ENCODE data around the gene COPA. TPM values are rescaled to one million over a fixed set of nuclear protein-coding genes. Genes with fewer than 3 reads are reported as not detected.

COPA gene
- total and polyA plus RNA-seq, 2 donors (not counting 3 experiments of a cell fraction or from before 2014, with no cell fraction given), result 127 to 185 TPM

DNA sequence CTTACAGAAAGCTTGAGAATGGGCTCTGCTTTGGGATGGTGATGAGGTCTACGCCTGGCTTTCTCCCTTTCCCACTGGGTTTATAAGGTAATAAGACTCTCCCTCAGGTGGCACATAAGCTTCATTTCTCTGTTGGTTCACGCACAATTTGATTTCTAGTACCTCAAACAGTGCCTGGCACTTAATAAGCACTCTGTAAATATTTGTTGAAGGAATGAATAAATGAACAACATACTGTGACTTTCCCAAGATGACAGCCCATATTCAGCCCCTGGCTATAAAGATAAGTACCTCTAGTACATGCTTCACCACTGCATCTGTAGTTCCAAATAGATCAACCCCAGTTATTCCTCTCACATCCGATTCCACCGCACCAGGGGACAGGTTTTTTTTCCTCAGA, 17.8 kb downstream of the COPA start:
- H3K27me3 ChIP-seq (ENCODE audit: control insufficient read depth in 2 of 2, insufficient read depth in 2 of 2, low read length in 2 of 2), result no peaks in the 10 kb centered on the region
- H3K36me3 ChIP-seq (ENCODE audit: control insufficient read depth in 2 of 2, extremely low read depth in 1 of 2, insufficient read depth in 2 of 2, low read length in 2 of 2), result peaks cover 7 to 25% of the 10 kb centered on the region in 2 experiments
- H3K9ac ChIP-seq (replicated peaks; ENCODE audit: extremely low read depth, insufficient read depth, low read length), result no peak overlapping the region
- no peaks in the 10 kb centered on the region for H3K9me1 ChIP-seq (replicated peaks; ENCODE audit: control insufficient read depth, extremely low read depth, insufficient read depth, low read length)
- BruUV-seq (replicated peaks), result no TSS peak
- H3K27ac ChIP-seq (ENCODE audit: insufficient read depth, low read depth, low read length), result no peak overlapping the region
- no peaks in the 10 kb centered on the region for H4K20me1 ChIP-seq (replicated peaks; ENCODE audit: control insufficient read depth, extremely low read depth, insufficient read depth, low read length)
- POLR2A ChIA-PET, result no interaction called here
- FAIRE-seq, result no peak
- no peaks in the 10 kb centered on the region for H3K4me1 ChIP-seq (ENCODE audit: control insufficient read depth, extremely low read depth, insufficient read depth, low read length)
- TF ChIP-seq MYC (IDR thresholded peaks at IDR 0.05; ENCODE audit: low read depth, low read length) (no peak), POLR2AphosphoS5 (IDR thresholded peaks at IDR 0.05; ENCODE audit: insufficient read depth, low read depth, low read length) (no peak), POLR2A (IDR thresholded peaks at IDR 0.05; ENCODE audit: low read depth, low read length) (no peak), JUN (IDR thresholded peaks at IDR 0.05; ENCODE audit: borderline replicate concordance, insufficient read depth, insufficient read length, low read depth) (no peak), GATA2 (IDR thresholded peaks at IDR 0.05; ENCODE audit: insufficient read depth, insufficient read length, low read depth, low read length) (no peak), EZH2 (IDR thresholded peaks at IDR 0.05; ENCODE audit: borderline replicate concordance, low read depth, low read length, severe bottlenecking) (no peak), FOS (IDR thresholded peaks at IDR 0.05; ENCODE audit: borderline replicate concordance, insufficient read depth, low read length) (no peak)
- TF ChIP-seq, protein P1, sequence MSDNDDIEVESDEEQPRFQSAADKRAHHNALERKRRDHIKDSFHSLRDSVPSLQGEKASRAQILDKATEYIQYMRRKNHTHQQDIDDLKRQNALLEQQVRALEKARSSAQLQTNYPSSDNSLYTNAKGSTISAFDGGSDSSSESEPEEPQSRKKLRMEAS (IDR thresholded peaks at IDR 0.05; ENCODE audit: insufficient read depth, insufficient read length), result no peak
- TF ChIP-seq, protein P2, sequence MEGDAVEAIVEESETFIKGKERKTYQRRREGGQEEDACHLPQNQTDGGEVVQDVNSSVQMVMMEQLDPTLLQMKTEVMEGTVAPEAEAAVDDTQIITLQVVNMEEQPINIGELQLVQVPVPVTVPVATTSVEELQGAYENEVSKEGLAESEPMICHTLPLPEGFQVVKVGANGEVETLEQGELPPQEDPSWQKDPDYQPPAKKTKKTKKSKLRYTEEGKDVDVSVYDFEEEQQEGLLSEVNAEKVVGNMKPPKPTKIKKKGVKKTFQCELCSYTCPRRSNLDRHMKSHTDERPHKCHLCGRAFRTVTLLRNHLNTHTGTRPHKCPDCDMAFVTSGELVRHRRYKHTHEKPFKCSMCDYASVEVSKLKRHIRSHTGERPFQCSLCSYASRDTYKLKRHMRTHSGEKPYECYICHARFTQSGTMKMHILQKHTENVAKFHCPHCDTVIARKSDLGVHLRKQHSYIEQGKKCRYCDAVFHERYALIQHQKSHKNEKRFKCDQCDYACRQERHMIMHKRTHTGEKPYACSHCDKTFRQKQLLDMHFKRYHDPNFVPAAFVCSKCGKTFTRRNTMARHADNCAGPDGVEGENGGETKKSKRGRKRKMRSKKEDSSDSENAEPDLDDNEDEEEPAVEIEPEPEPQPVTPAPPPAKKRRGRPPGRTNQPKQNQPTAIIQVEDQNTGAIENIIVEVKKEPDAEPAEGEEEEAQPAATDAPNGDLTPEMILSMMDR (IDR thresholded peaks at IDR 0.05; ENCODE audit: extremely low read depth in 1 of 2, insufficient read depth in 1 of 2, low read depth in 1 of 2, low read length in 2 of 2), result no peak
- peaks cover 34% of the 10 kb centered on the region for H3K79me2 ChIP-seq (ENCODE audit: control insufficient read depth, insufficient read depth, low read length)
- CTCF ChIA-PET, result interaction anchor here (0.9 to 1.4 kb wide), 2 partner anchors 24 to 33 kb away, joined by 3 read pairs; no protein-coding TSS in a partner anchor
- DNase-seq (ENCODE audit: low read depth, low spot score), result no peak
- H2AFZ ChIP-seq (ENCODE audit: low read depth, low read length), result no peak overlapping the region
- no peaks in the 10 kb centered on the region for H3K9me3 ChIP-seq (replicated peaks; ENCODE audit: control insufficient read depth, insufficient read depth, low read length)
- H3K4me2 ChIP-seq (ENCODE audit: insufficient read depth, low read length), result no peak overlapping the region
- no peak overlapping the region for H3K4me3 ChIP-seq (replicated peaks in 1 of 3; ENCODE audit: insufficient read depth in 1 of 3, low read depth in 1 of 3, low read length in 3 of 3)
- dilution Hi-C loops (cut with MboI; ENCODE audit: extremely low pct_ligation_motif_present, low sequenced_read_pairs) (no loop called here), intact Hi-C loops (cut with micrococcal nuclease) (loop anchor here (10.0 kb wide), 1 partner anchor 730 kb away; no protein-coding TSS in a partner anchor)

All from endothelial cell of umbilical vein (primary cell).